Thoracic aorta (tissue), 2 donors: ENCODE measurements around the gene MEIKIN. TPM values are rescaled to one million over a fixed set of nuclear protein-coding genes. Genes with fewer than 3 reads are reported as not detected.

Source experiments
- ATAC-seq: fragments of 150-250 bp; one replicate; pipeline ENCODE4 v1.8.0; 2017; ENCODE audit warnings: low read depth; ENCODE audit not compliant: insufficient number of reproducible peaks, low FRiP score
- DNase-seq: peaks from one replicate; pipeline ENCODE4 v3.0.0-alpha.2; 2020; ENCODE audit warnings: low spot score
- H3K27ac ChIP-seq, 2 donors: fragments of 200-600 bp; sonication (generic); 1 replicate in 1 of 2; 2 replicates in 1 of 2; pipeline ENCODE4 v1.5.1; 2016; ENCODE audit warnings: mild to moderate bottlenecking in 2 of 2, moderate library complexity in 2 of 2
- H3K27me3 ChIP-seq: fragments of 200-600 bp; sonication (generic); replicated peaks from 2 replicates; pipeline ENCODE4 v1.6.0; 2016; ENCODE audit warnings: mild to moderate bottlenecking; ENCODE audit not compliant: insufficient read depth
- H3K36me3 ChIP-seq: fragments of 200-600 bp; sonication (generic); one replicate; pipeline ENCODE4 v1.5.1; 2016
- H3K4me1 ChIP-seq, 2 donors: fragments of 200-600 bp; sonication (generic); 1 replicate in 1 of 2; 2 replicates in 1 of 2; pipeline versions ENCODE4 v1.5.1 to v1.6.0; 2016; ENCODE audit warnings: low read depth in 2 of 2, mild to moderate bottlenecking in 1 of 2; ENCODE audit not compliant: control insufficient read depth in 1 of 2
- H3K4me3 ChIP-seq: fragments of 200-600 bp; sonication (generic); 2 replicates; pipeline ENCODE4 v1.5.1; 2016; ENCODE audit warnings: mild to moderate bottlenecking
- H3K9me3 ChIP-seq: fragments of 200-600 bp; sonication (generic); 2 replicates; pipeline ENCODE4 v1.5.1; 2016
- CTCF ChIP-seq: fragments of 200-600 bp; sonication (generic); IDR thresholded peaks from one replicate; pipeline ENCODE4 v1.5.1; 2019; ENCODE audit warnings: antibody characterized with exemption
- total RNA-seq, 2 donors: library from RNA; depleted of rRNA; stranded (reverse); fragments of >200 nt; gene quantifications; one replicate each; pipeline versions ENCODE4 v1.1.0 to v1.2.3, GENCODE V29; 2016

The MEIKIN gene
- total RNA-seq, 2 donors from 2014 or later = not detected

- ATAC-seq = no peak
- Histone ChIP-seq H3K4me1 (peaks cover 0 to 15% of the 10 kb centered on the region in 2 donors), H3K36me3 (no peaks in the 10 kb centered on the region), H3K9me3 (no peaks in the 10 kb centered on the region), H3K4me3 (no peak overlapping the region), H3K27ac (peak overlapping the region; percentile 31 to 42), H3K27me3 (no peaks in the 10 kb centered on the region)
- no peak for DNase-seq
- no peak for TF ChIP-seq CTCF
Observed at GRCh38 chr5:131977212-131977604, 31.7 kb upstream of the MEIKIN start.

- no peaks in the 10 kb centered on the region for H3K9me3 ChIP-seq
- no peak overlapping the region for H3K4me3 ChIP-seq
- peaks cover 0 to 15% of the 10 kb centered on the region in 2 donors for H3K4me1 ChIP-seq
- H3K27me3 ChIP-seq = no peaks in the 10 kb centered on the region
- ATAC-seq = no peak
- no peak for DNase-seq
- TF ChIP-seq CTCF = no peak
- H3K36me3 ChIP-seq = no peaks in the 10 kb centered on the region
- peak overlapping the region; percentile 31 to 42 for H3K27ac ChIP-seq
Observed at GRCh38 chr5:131976414-131977211, 31.1 kb upstream of the MEIKIN start.

GRCh38 chr5:131974956-131975726 lies 29.7 kb upstream of the MEIKIN start:
- peaks cover 0 to 15% of the 10 kb centered on the region in 2 donors for H3K4me1 ChIP-seq
- ATAC-seq = no peak
- H3K9me3 ChIP-seq = no peaks in the 10 kb centered on the region
- H3K27ac ChIP-seq = no peak overlapping the region
- H3K27me3 ChIP-seq = no peaks in the 10 kb centered on the region
- no peak for TF ChIP-seq CTCF
- H3K36me3 ChIP-seq = no peaks in the 10 kb centered on the region
- no peak overlapping the region for H3K4me3 ChIP-seq
- DNase-seq = no peak

- TF ChIP-seq CTCF = no peak
- Histone ChIP-seq H3K9me3 (no peaks in the 10 kb centered on the region), H3K36me3 (no peaks in the 10 kb centered on the region), H3K27me3 (no peaks in the 10 kb centered on the region), H3K27ac (no peak overlapping the region), H3K4me1 (peaks cover 0 to 15% of the 10 kb centered on the region in 2 donors), H3K4me3 (no peak overlapping the region)
- no peak for DNase-seq
- ATAC-seq = no peak
Observed at GRCh38 chr5:131974622-131974955, 29.1 kb upstream of the MEIKIN start.

- Histone ChIP-seq H3K27me3 (no peaks in the 10 kb centered on the region), H3K27ac (no peak overlapping the region), H3K36me3 (no peaks in the 10 kb centered on the region), H3K9me3 (no peaks in the 10 kb centered on the region), H3K4me1 (peaks cover 0 to 15% of the 10 kb centered on the region in 2 donors), H3K4me3 (no peak overlapping the region)
- ATAC-seq (no peak), DNase-seq (no peak)
- no peak for TF ChIP-seq CTCF
Observed at GRCh38 chr5:131974016-131974415, 28.6 kb upstream of the MEIKIN start.
